ENCODE results near the gene HSD17B12. TPM values are rescaled to one million over a fixed set of nuclear protein-coding genes. Genes with fewer than 3 reads are reported as not detected.
A peak's percentile ranks its signal among the peaks of the same experiment; 100 is the strongest.

The HSD17B12 gene
- total RNA-seq, 2 donors from 2014 or later: 59.9 to 102 TPM

DNA sequence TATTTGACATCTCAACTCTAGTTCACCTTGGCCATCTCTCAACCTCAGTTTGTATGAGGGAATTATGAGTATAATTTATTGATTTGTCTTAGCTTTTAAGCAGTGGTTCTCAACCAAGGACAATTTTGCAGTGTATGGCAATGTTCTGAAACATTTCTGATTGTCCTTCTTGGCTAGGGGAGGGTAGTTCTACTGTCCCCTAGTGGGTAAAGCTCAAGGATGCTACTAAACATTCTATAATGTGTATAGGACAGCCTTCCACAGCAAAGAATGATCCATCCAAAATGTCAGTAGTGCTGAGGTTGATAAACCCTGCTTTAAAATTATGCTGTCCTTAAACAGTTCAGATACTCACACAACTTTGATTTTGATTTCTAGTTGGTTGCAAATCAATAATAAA is 122.0 kb downstream of the HSD17B12 start:
- DNase-seq (ENCODE audit: low spot score): no peak
- intact Hi-C loops (cut with DNase I): no loop called here
- Histone ChIP-seq H3K4me1 (replicated peaks) (no peaks in the 10 kb centered on the region), H3K27me3 (replicated peaks; ENCODE audit: insufficient read depth) (no peaks in the 10 kb centered on the region), H3K4me3 (no peak overlapping the region), H3K9me3 (no peaks in the 10 kb centered on the region), H3K36me3 (no peaks in the 10 kb centered on the region), H3K27ac (no peak overlapping the region)
- TF ChIP-seq POLR2A (IDR thresholded peaks at IDR 0.05): no peak
- no peak for TF ChIP-seq CTCF (IDR thresholded peaks at IDR 0.05)
- no peak for TF ChIP-seq POLR2AphosphoS5 (IDR thresholded peaks at IDR 0.05)

GRCh38 chr11:43803766-43804165 is 123.2 kb downstream of the HSD17B12 start:
- intact Hi-C loops (cut with DNase I): no loop called here
- H3K36me3 ChIP-seq: no peaks in the 10 kb centered on the region
- no peaks in the 10 kb centered on the region for H3K27me3 ChIP-seq (replicated peaks; ENCODE audit: insufficient read depth)
- no peak for TF ChIP-seq POLR2AphosphoS5 (IDR thresholded peaks at IDR 0.05)
- no peak for TF ChIP-seq CTCF (IDR thresholded peaks at IDR 0.05)
- TF ChIP-seq POLR2A (IDR thresholded peaks at IDR 0.05): no peak
- H3K4me3 ChIP-seq: no peak overlapping the region
- no peaks in the 10 kb centered on the region for H3K4me1 ChIP-seq (replicated peaks)
- H3K27ac ChIP-seq: no peak overlapping the region
- no peak for DNase-seq (ENCODE audit: low spot score)
- 72% methylated on average over 3 of the region's 3 CpGs for WGBS
- no peaks in the 10 kb centered on the region for H3K9me3 ChIP-seq

DNA sequence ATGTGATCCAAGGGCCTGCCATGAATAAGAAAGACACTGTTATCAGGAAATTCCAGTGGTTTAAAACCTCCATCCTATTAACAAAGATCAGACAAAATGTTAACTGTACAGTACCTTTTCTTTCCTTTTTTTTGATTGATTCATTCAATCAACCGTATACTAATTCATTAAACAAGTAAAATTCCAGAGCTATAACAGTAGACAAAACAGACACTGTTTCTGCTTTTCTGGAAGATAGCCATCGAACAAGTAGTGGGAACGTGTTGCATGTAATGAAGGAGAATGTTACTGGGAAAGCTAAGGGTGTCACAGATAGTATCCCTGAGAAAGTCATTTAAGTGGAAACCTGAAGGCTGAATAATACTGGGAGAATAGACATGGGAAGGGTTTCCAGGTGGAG is 126.4 kb downstream of the HSD17B12 start:
- Histone ChIP-seq H3K4me1 (replicated peaks) (no peaks in the 10 kb centered on the region), H3K27me3 (replicated peaks; ENCODE audit: insufficient read depth) (no peaks in the 10 kb centered on the region), H3K9me3 (no peaks in the 10 kb centered on the region), H3K27ac (no peak overlapping the region), H3K4me3 (no peak overlapping the region), H3K36me3 (no peaks in the 10 kb centered on the region)
- no peak for DNase-seq (ENCODE audit: low spot score)
- TF ChIP-seq POLR2AphosphoS5 (IDR thresholded peaks at IDR 0.05): no peak
- no peak for TF ChIP-seq CTCF (IDR thresholded peaks at IDR 0.05)
- no peak for TF ChIP-seq POLR2A (IDR thresholded peaks at IDR 0.05)
- intact Hi-C loops (cut with DNase I): no loop called here
- 83% methylated on average over 3 of the region's 3 CpGs for WGBS

GRCh38 chr11:43810929-43811596 is 130.5 kb downstream of the HSD17B12 start:
- Histone ChIP-seq H3K27me3 (replicated peaks; ENCODE audit: insufficient read depth) (no peaks in the 10 kb centered on the region), H3K27ac (no peak overlapping the region), H3K4me3 (no peak overlapping the region), H3K4me1 (replicated peaks) (no peaks in the 10 kb centered on the region), H3K36me3 (peaks cover 0 to 4% of the 10 kb centered on the region in 2 donors), H3K9me3 (no peaks in the 10 kb centered on the region)
- intact Hi-C loops (cut with DNase I): no loop called here
- TF ChIP-seq POLR2AphosphoS5 (IDR thresholded peaks at IDR 0.05) (no peak), CTCF (IDR thresholded peaks at IDR 0.05) (peak in 2 of 4 experiments; percentile 10 to 21)
- 64% methylated on average over 7 of the region's 7 CpGs for WGBS
- DNase-seq (ENCODE audit: low spot score): no peak

- intact Hi-C loops (cut with DNase I): no loop called here
- Histone ChIP-seq H3K27ac (no peak overlapping the region), H3K27me3 (replicated peaks; ENCODE audit: insufficient read depth) (no peaks in the 10 kb centered on the region), H3K9me3 (no peaks in the 10 kb centered on the region), H3K36me3 (peaks cover 0 to 4% of the 10 kb centered on the region in 2 donors), H3K4me1 (replicated peaks) (no peaks in the 10 kb centered on the region), H3K4me3 (no peak overlapping the region)
- no peak for TF ChIP-seq POLR2AphosphoS5 (IDR thresholded peaks at IDR 0.05)
- no peak for DNase-seq (ENCODE audit: low spot score)
These were observed 131.9 kb downstream of the HSD17B12 start for GRCh38 chr11:43812471-43812870.

Measured in prostate gland (tissue), 2 donors.